ENCODE data around the gene ZNF618.

The ZNF618 gene

DNA sequence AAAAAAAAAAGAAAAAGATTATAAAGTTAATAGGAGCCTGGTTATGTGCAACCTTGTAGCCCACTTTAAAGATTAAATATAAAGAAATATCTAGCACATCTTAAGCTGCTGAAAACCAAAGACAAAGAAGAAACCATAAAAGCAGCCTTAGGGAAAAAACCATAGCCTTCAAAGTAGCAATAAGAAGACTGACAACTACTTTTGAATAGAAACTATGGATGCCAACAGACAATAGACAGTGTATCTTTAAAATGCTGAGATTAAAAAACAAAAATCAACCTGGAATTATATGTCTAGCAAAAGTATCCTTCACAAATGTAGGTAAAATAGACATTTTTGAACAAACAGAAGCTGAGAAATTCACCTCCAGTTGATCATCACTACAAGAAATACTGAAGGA lies 226.4 kb downstream of the ZNF618 start:
- no peak for DNase-seq

DNA sequence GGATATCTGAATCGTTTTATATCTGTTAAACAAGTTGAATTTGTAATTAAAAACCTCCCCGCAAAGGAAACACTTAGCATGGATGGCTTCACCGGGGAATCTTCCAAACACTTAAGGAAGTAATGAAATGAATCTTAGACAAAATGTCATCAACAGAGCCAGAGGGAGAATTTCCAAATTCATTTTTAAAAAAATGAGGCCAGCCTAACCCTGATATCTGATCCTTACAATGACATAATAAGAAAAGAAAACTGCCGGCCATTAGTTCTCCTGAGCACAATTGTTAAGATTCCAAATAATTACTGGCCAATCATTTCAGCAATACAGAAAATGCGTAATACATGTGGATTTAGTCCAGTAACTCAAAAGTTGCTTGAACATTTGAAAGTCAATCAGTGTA lies 229.1 kb downstream of the ZNF618 start:
- no peak for DNase-seq

All from activated CD8-positive, alpha-beta memory T cell treated with anti-CD3 and anti-CD28 coated beads for 24 hours (primary cell).